ENCODE results near the gene NACC2.

Gene NACC2

GRCh38 chr9:136017289-136018190 lies 77.5 kb downstream of the NACC2 start:
- DNase-seq (ENCODE audit: low spot score in 2 of 2) (no peak), ATAC-seq (ENCODE audit: low read depth) (no peak)
- no peaks in the 10 kb centered on the region for H3K4me1 Mint-ChIP-seq
- H3K9me3 Mint-ChIP-seq: no peaks in the 10 kb centered on the region
- no peaks in the 10 kb centered on the region for H3K36me3 Mint-ChIP-seq
- peaks cover 15% of the 10 kb centered on the region for H3K27me3 Mint-ChIP-seq
- H3K4me3 Mint-ChIP-seq: no peak overlapping the region
- no peak overlapping the region for H3K27ac Mint-ChIP-seq

- H3K27ac Mint-ChIP-seq: no peak overlapping the region
- no peaks in the 10 kb centered on the region for H3K36me3 Mint-ChIP-seq
- DNase-seq (ENCODE audit: low spot score in 2 of 2): no peak
Observed at GRCh38 chr9:136016572-136017288, 78.4 kb downstream of the NACC2 start.

GRCh38 chr9:136015656-136016571 lies 79.2 kb downstream of the NACC2 start:
- ATAC-seq (ENCODE audit: low read depth) (no peak), DNase-seq (ENCODE audit: low spot score in 2 of 2) (no peak)
- H3K36me3 Mint-ChIP-seq: no peaks in the 10 kb centered on the region
- no peaks in the 10 kb centered on the region for H3K9me3 Mint-ChIP-seq
- H3K4me3 Mint-ChIP-seq: no peak overlapping the region
- H3K27ac Mint-ChIP-seq: no peak overlapping the region
- H3K4me1 Mint-ChIP-seq: no peaks in the 10 kb centered on the region
- H3K27me3 Mint-ChIP-seq: peaks cover 10% of the 10 kb centered on the region

More at GRCh38 chr9:136016572-136017288, 78.4 kb downstream of the NACC2 start:
- no peaks in the 10 kb centered on the region for H3K9me3 Mint-ChIP-seq
- ATAC-seq (ENCODE audit: low read depth): no peak
- H3K27me3 Mint-ChIP-seq: peaks cover 14% of the 10 kb centered on the region
- H3K4me3 Mint-ChIP-seq: no peak overlapping the region
- H3K4me1 Mint-ChIP-seq: no peaks in the 10 kb centered on the region

GRCh38 chr9:136014924-136015633 lies 80.0 kb downstream of the NACC2 start:
- no peak overlapping the region for H3K4me3 Mint-ChIP-seq
- H3K36me3 Mint-ChIP-seq: no peaks in the 10 kb centered on the region
- H3K27ac Mint-ChIP-seq: no peak overlapping the region
- no peaks in the 10 kb centered on the region for H3K9me3 Mint-ChIP-seq
- no peak for ATAC-seq (ENCODE audit: low read depth)
- no peak for DNase-seq (ENCODE audit: low spot score in 2 of 2)
- H3K4me1 Mint-ChIP-seq: no peaks in the 10 kb centered on the region
- H3K27me3 Mint-ChIP-seq: peaks cover 8% of the 10 kb centered on the region

GRCh38 chr9:136014147-136014923 lies 80.8 kb downstream of the NACC2 start:
- H3K9me3 Mint-ChIP-seq: no peaks in the 10 kb centered on the region
- no peak for ATAC-seq (ENCODE audit: low read depth)

GRCh38 chr9:136013524-136014034 lies 81.5 kb downstream of the NACC2 start:
- Mint-ChIP-seq H3K4me1 (no peaks in the 10 kb centered on the region), H3K9me3 (no peaks in the 10 kb centered on the region), H3K27me3 (peaks cover 8% of the 10 kb centered on the region), H3K4me3 (no peak overlapping the region), H3K36me3 (no peaks in the 10 kb centered on the region), H3K27ac (no peak overlapping the region)
- DNase-seq (ENCODE audit: low spot score in 2 of 2) (no peak), ATAC-seq (ENCODE audit: low read depth) (no peak)

More at GRCh38 chr9:136014147-136014923, 80.8 kb downstream of the NACC2 start:
- Mint-ChIP-seq H3K4me1 (no peaks in the 10 kb centered on the region), H3K27me3 (peaks cover 8% of the 10 kb centered on the region), H3K4me3 (no peak overlapping the region), H3K27ac (no peak overlapping the region), H3K36me3 (no peaks in the 10 kb centered on the region)
- DNase-seq (ENCODE audit: low spot score in 2 of 2): no peak

GRCh38 chr9:136013116-136013515 lies 82.0 kb downstream of the NACC2 start:
- Mint-ChIP-seq H3K9me3 (no peaks in the 10 kb centered on the region), H3K36me3 (no peaks in the 10 kb centered on the region), H3K27me3 (peaks cover 8% of the 10 kb centered on the region), H3K4me1 (no peaks in the 10 kb centered on the region), H3K4me3 (no peak overlapping the region), H3K27ac (no peak overlapping the region)
- DNase-seq (ENCODE audit: low spot score in 2 of 2) (no peak), ATAC-seq (ENCODE audit: low read depth) (no peak)

- ATAC-seq (ENCODE audit: low read depth) (no peak), DNase-seq (ENCODE audit: low spot score in 2 of 2) (no peak)
- H3K27me3 Mint-ChIP-seq: peaks cover 8% of the 10 kb centered on the region
- H3K9me3 Mint-ChIP-seq: no peaks in the 10 kb centered on the region
- no peaks in the 10 kb centered on the region for H3K36me3 Mint-ChIP-seq
- H3K4me1 Mint-ChIP-seq: no peaks in the 10 kb centered on the region
- no peak overlapping the region for H3K27ac Mint-ChIP-seq
- H3K4me3 Mint-ChIP-seq: no peak overlapping the region
Observed at GRCh38 chr9:136012651-136013050, 82.4 kb downstream of the NACC2 start.

GRCh38 chr9:136011703-136012496 lies 83.2 kb downstream of the NACC2 start:
- DNase-seq (ENCODE audit: low spot score in 2 of 2) (no peak), ATAC-seq (ENCODE audit: low read depth) (no peak)
- no peak overlapping the region for H3K27ac Mint-ChIP-seq
- H3K4me1 Mint-ChIP-seq: no peaks in the 10 kb centered on the region
- no peak overlapping the region for H3K4me3 Mint-ChIP-seq
- H3K9me3 Mint-ChIP-seq: no peaks in the 10 kb centered on the region
- peaks cover 11% of the 10 kb centered on the region for H3K27me3 Mint-ChIP-seq
- no peaks in the 10 kb centered on the region for H3K36me3 Mint-ChIP-seq

GRCh38 chr9:136011376-136011702 lies 83.8 kb downstream of the NACC2 start:
- Mint-ChIP-seq H3K27me3 (peaks cover 8% of the 10 kb centered on the region), H3K27ac (no peak overlapping the region), H3K4me3 (no peak overlapping the region), H3K4me1 (no peaks in the 10 kb centered on the region), H3K9me3 (no peaks in the 10 kb centered on the region), H3K36me3 (no peaks in the 10 kb centered on the region)
- ATAC-seq (ENCODE audit: low read depth) (no peak), DNase-seq (ENCODE audit: low spot score in 2 of 2) (no peak)

- DNase-seq (ENCODE audit: low spot score in 2 of 2): no peak
Observed at GRCh38 chr9:136010615-136011361, 84.3 kb downstream of the NACC2 start.

More at GRCh38 chr9:136010615-136011361, 84.3 kb downstream of the NACC2 start:
- Mint-ChIP-seq H3K4me1 (no peaks in the 10 kb centered on the region), H3K27ac (no peak overlapping the region), H3K36me3 (no peaks in the 10 kb centered on the region), H3K9me3 (no peaks in the 10 kb centered on the region), H3K4me3 (no peak overlapping the region), H3K27me3 (peaks cover 8% of the 10 kb centered on the region)
- ATAC-seq (ENCODE audit: low read depth): no peak
